NCI-H446 (cell line): ENCODE data around the gene SNHG17.
A peak's percentile ranks its signal among the peaks of the same experiment; 100 is the strongest.
"Not testable (repeated sequence)": the region's sequence is repeated elsewhere in the genome, so short reads cannot be mapped to it uniquely, and the experiment has no call there.

Experiments
- DNase-seq, 2 experiments: peaks; one replicate each; lab custom pipeline; 2025; lab: John Stamatoyannopoulos, UW

SNHG17 gene

DNA sequence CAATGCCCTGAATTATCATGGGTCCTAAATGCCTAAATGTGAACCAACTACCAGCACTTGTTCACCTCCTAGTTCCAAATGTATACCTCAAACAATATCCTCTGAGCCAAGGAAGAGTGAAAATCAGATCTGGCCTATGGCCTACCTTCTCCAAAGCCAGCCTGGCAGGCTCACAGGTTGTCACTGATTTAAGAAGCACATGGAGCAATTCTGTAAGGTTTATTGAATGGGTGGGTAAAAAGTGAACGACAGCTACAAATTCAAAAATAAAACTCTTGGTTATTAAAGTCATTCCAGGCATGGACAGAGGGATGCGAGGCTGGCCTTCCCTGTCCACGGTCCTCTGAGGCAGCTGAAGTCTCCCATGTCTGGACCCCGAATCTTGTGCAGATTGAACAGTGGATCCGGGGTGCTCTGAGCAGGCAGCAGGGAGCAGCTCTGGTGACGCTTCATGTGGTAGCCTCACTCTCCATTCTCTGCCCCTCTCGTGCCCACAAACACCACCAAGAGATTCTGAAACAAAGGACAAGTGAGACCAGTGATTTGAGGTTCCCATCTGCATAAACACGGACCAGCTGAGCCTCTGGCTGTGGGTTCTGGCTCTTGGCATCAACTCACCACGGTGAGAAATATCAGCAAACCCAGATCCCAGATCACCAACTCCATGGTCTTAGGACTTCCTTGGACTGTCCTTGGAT lies 14.6 kb downstream of the SNHG17 start:
- no peak for DNase-seq

- peak in 1 of 2 experiments; percentile 42 for DNase-seq
Observed at GRCh38 chr20:38418509-38419204, 16.5 kb downstream of the SNHG17 start.

GRCh38 chr20:38414769-38415450 lies 20.2 kb downstream of the SNHG17 start:
- DNase-seq: no peak

DNA sequence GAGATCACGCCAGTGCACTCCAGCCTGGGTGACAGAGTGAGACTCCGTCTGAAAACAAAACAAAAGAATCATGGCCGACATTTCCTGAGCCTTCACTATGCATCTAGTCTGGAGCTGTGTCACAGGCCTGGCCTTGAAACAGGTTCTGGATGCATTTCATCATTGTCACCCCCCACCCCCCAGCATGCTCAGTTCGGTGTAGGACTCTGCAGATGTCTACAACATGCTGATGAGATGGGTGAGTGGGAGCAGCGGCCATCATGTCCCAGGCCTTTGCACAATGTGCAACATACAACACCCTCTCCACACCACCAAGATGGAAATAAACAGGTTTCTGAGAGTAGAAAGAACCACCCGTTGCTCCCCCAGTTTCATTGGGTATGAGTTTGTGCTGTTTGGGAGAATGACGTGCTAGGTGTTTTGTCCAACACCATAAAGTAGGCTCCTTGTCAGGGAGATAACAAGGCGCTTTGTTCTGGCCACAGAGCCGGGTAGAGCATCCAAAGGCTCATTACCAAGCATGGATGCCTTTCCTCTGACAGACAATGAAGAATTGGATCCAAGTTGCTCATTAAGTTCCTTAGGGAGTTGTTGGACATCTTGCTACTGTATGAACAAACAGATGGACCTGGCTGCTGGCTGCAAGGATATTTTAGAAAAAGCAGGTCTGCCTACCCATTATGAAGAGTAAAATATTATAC lies 22.1 kb downstream of the SNHG17 start:
- DNase-seq: no peak

DNA sequence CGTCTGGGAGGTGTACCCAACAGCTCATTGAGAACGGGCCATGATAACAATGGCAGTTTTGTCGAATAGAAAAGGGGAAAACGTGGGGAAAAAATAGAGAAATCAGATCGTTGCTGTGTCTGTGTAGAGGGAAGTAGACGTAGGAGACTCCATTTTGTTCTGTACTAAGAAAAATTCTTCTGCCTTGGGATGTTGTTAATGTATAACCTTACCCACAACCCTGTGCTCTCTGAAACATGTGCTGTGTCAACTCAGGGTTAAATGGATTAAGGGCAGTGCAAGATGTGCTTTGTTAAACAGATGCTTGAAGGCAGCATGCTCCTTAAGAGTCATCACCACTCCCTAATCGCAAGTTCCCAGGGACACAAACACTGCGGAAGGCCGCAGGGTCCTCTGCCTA lies 27.3 kb downstream of the SNHG17 start:
- DNase-seq: not testable (repeated sequence)

- no peak for DNase-seq
Observed at GRCh38 chr20:38407321-38407720, 27.8 kb downstream of the SNHG17 start.

- DNase-seq: no peak
Observed at GRCh38 chr20:38406476-38406875, 28.7 kb downstream of the SNHG17 start.

DNA sequence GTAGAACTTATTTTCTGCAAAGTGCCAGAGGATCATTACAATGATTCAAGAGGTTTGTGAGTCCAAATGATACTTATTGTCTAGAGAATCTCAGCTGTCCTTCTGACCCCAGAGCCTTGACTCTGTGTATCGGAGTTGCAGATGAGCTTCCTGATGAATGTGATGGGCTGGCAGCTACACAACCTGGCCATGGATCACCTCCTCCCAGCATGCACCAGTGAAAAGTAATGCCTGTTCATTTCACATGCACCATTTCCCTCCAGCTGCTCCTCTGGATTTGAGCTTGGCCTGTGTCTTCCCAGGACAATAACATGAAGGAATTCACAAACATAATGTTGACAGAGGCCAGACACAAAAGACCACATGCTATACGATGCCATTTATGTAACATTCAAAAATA lies 30.0 kb downstream of the SNHG17 start:
- DNase-seq: no peak

GRCh38 chr20:38404016-38404415 lies 31.1 kb downstream of the SNHG17 start:
- no peak for DNase-seq

DNA sequence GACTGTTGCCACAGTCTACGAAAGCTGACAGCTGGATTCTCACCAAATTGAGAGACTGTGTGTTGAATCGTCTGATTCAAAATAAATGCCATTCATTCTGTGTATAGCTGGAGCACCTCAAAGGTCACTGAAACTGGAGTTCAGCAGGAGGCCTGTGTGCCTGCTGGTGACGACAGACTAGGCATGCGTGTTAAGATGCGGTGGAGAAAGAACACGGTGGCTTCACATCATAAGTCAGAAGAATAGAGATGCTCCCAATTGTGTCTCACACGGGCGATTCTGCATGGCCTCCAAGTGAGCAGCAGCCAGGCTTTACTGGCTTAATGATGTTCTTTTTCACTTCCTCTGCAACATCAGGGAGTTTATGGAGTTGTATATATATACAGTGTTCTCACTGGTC lies 32.3 kb downstream of the SNHG17 start:
- DNase-seq: no peak

- DNase-seq: no peak
Observed at GRCh38 chr20:38402089-38402488, 33.0 kb downstream of the SNHG17 start.

DNA sequence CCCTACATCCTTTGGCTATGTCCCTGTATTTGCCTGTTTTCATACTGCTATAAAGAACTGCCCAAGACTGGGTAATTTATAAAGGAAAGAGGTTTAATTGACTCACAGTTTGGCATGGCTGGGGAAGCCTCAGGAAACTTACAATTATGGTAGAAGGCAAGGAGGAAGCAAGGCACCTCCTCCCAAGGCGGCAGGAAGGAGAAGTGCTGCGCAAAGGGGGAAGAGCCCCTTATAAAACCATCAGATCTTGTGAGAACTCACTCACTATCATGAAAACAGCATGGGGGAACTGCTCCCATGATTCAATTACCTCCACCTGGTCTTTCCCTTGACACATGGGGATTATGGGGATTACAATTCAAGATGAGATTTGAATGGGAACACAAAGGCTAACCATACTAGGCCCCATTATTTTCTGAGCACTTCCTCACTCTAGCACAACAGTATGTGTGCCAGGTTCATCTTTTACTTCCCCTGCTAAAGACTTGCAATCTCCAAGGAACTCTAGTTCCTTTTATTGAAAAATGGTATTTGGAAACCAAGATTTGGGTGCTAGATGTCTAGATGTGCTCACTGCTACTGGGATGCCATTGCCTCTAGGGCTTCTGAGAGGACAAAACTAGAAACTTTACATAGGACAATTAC lies 39.3 kb downstream of the SNHG17 start:
- not testable (repeated sequence) for DNase-seq

DNA sequence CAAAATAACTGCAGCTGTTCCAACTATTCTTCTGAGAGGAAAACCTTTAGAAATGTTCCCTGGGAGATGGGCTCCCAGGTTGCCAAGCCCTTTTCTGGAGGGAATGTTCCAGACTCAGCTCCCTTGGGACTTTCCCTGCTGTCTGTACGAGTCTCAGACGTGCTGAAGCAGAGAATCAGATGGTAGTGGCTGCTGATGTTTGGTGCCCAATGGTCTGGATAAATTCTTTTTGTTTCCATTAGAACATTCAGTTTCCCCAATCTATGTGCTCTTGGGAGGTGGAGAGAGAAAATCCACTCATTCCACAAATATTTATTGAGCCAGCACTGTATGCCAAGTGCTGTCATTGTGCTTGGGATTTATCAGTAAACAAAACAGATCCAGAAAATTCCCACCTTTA lies 40.0 kb downstream of the SNHG17 start:
- DNase-seq: peak in 1 of 2 experiments; percentile 7

DNA sequence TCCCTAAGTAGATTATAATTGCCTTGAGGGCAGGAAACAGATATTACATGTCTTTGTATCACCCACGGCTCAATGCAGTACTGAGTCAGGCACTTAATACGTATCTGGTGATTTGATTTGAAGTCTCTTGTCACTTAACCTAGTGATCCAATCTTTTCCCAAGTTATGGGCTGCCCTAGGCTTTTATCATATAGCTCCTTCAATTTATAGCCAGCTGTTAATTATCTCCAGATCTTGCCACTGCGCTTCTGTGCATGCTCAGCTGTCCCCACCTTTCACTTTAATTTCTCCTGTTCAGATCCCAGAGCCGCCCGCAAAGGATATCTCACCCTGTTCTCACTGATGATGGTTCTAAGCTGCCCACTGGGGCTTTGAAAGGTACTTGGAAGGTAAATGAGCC lies 41.9 kb downstream of the SNHG17 start:
- no peak for DNase-seq

- DNase-seq: no peak
Observed at GRCh38 chr20:38392356-38392755, 42.8 kb downstream of the SNHG17 start.

- DNase-seq: no peak
Observed at GRCh38 chr20:38387953-38388352, 47.2 kb downstream of the SNHG17 start.

DNA sequence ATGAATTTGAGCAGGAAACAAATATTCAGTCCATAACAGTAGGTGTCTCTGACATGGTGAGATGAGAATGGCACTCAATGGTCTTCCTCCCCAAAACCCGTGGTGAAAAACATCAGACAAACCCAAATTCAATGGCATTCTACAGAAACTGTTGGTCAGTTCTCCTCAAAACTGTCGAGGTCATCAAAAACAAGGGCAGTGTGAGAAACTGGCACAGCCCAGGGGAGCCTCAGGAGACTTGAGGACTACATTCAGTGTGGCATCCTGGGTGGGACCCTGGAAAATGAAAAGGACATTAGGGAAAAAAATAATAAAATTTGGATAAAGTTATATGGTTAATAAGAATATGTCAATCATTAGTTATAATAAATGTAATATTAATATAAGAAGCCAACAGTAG lies 48.3 kb downstream of the SNHG17 start:
- no peak for DNase-seq

DNA sequence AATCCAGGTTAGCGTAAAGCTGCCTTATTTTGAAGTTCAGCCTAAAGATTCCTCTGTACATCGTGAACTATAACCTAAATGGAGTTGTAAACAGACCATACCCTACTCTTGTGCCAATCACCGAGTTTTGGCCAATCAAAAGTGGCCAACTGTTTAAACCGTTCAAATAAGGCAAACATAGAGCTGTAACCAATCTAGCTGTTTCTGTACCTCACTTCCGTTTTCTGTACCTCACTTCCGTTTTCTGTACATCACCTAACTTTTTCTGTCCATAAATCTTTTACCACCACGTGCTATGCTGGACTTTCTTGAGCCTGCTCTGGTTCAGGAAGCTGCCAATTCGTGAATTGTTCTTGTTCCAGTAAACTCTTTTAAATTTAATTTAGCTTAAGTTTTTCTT lies 49.1 kb downstream of the SNHG17 start:
- no peak for DNase-seq

DNA sequence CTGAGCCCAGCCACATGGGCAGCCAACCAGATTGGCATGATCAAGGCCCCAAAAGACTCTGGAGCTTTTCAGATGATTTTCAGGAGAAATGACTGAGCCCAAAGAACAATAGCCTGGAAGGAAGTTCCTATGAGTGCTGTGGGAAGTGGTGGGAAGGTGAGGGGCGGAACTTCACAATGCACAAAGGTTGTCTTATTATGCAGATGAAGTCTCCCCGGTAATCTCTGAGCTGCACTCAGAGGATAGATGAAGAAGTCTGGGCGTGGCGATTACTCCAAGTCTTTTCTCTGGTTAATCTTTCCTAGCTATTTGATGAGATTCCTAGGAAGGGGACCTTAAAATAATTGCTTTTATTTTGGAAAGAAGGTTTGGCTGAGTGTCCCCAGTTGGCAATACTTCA lies 52.0 kb downstream of the SNHG17 start:
- DNase-seq: no peak

GRCh38 chr20:38377838-38378237 lies 57.3 kb downstream of the SNHG17 start:
- not testable (repeated sequence) for DNase-seq

DNA sequence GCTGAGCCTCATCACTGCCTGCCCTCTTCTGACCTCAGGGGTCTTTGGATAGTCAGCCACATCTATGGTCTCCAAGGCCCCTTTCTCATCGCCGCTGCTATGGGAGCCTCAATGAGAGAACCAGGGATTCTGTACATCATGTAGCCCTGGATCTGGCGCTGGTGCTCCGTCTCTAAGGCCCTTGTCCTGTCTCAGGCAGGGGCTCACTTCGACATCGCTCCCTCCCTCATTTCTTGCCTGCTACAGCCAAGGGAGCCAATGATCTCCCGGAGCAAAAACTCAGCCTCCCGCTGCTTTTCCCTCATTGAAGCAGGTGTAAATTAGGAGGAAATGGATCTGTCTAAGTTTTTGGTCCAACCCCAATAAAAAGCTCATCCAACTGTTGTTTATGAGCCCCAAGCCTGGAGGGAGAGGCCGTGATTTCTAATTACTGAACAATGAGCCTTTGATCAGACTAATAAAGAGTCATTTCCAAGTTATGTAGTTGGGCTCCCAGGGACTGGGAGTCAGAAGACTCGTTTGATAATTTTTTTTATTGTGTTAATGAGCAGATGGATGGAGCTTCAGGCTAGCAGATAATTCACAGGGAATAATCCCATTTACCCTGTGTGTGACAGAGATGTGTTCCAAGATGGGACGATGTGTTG lies 58.0 kb downstream of the SNHG17 start:
- no peak for DNase-seq

DNA sequence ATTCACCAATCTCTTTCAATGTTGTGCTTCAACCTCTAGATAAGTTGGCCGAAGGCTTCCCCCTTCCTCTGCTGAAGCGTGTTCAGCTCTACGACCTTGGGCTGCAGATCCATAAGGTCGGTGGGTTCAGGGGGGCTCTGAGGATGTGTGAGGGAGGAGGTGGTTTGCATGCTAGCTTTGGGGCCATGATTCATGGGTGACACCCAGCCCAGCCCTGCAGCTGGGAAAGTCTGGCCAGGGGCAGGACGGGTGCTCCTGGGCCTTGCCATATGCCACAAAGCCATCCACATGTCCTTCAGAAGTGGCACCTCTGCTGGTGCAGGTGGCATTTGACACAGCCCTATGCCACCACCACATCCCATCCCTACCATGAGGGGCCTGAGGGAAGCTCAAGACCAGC lies 61.2 kb downstream of the SNHG17 start:
- no peak for DNase-seq
